Smooth muscle cell (in vitro differentiated cells): ENCODE measurements around the gene XYLT1. TPM values are rescaled to one million over a fixed set of nuclear protein-coding genes. Genes with fewer than 3 reads are reported as not detected.

Experiments
- DNase-seq: peaks from one replicate; lab custom pipeline; 2025; ENCODE audit not compliant: unreplicated experiment; lab: John Stamatoyannopoulos, UW
- H2AFZ ChIP-seq: fragments of 200-600 bp; sonication (generic); 2 replicates; pipeline ENCODE4 v1.6.0; 2016; ENCODE audit warnings: antibody characterized with exemption, low read depth, mild to moderate bottlenecking
- H3F3A ChIP-seq: fragments of 200-600 bp; sonication (generic); 2 replicates; pipeline ENCODE4 v1.6.0; 2017; ENCODE audit warnings: antibody characterized with exemption, low read depth
- H3K27ac ChIP-seq: fragments of 200-600 bp; sonication (generic); 2 replicates; pipeline ENCODE4 v1.5.1; 2016; ENCODE audit warnings: low read depth, mild to moderate bottlenecking
- H3K27me3 ChIP-seq: fragments of 200-600 bp; sonication (generic); 2 replicates; pipeline ENCODE4 v1.6.1; 2016; ENCODE audit warnings: low read depth, mild to moderate bottlenecking
- H3K36me3 ChIP-seq: fragments of 200-600 bp; sonication (generic); 2 replicates; pipeline ENCODE4 v1.5.1; 2016; ENCODE audit warnings: low read depth
- H3K4me1 ChIP-seq: fragments of 200-600 bp; sonication (generic); 2 replicates; pipeline ENCODE4 v1.5.1; 2016; ENCODE audit warnings: low read depth
- H3K4me2 ChIP-seq: fragments of 200-600 bp; sonication (generic); 2 replicates; pipeline ENCODE4 v1.6.0; 2016; ENCODE audit warnings: mild to moderate bottlenecking
- H3K4me3 ChIP-seq: fragments of 200-600 bp; sonication (generic); 2 replicates; pipeline ENCODE4 v1.5.1; 2016; ENCODE audit warnings: mild to moderate bottlenecking
- H3K79me2 ChIP-seq: fragments of 200-600 bp; sonication (generic); 2 replicates; pipeline ENCODE4 v1.6.0; 2016; ENCODE audit warnings: low read depth, mild to moderate bottlenecking
- H3K9ac ChIP-seq: fragments of 200-600 bp; sonication (generic); 2 replicates; pipeline ENCODE4 v1.6.0; 2016; ENCODE audit warnings: low read depth
- H3K9me3 ChIP-seq: fragments of 200-600 bp; sonication (generic); replicated peaks from 2 replicates; pipeline ENCODE4 v1.5.1; 2016; ENCODE audit warnings: low read depth
- H4K20me1 ChIP-seq: fragments of 200-600 bp; sonication (generic); 2 replicates; pipeline ENCODE4 v1.6.0; 2016; ENCODE audit warnings: low read depth
- WGBS: methylation state at CpG from one replicate; pipeline ENCODE4 v1.1.7; 2016; ENCODE audit warnings: low lambda C conversion rate; 5-methylcytosine and 5-hydroxymethylcytosine counted together
- polyA plus RNA-seq: library from polyadenylated mRNA; unstranded; fragments of >200 nt; fragmentation: Nextera tagmentation; extraction: Ambion mirVana; gene quantifications from 2 replicates; pipeline ENCODE4 v1.2.1, GENCODE V29; 2016
- total RNA-seq: library from RNA; depleted of rRNA; stranded (reverse); fragments of >200 nt; gene quantifications from 2 replicates; pipeline ENCODE4 v1.2.3, GENCODE V29; 2014
- TF ChIP-seq, protein P1 (sequence below): fragments of 200-600 bp; sonication (generic); IDR thresholded peaks from 2 replicates; pipeline ENCODE4 v1.5.1; 2017; ENCODE audit warnings: borderline replicate concordance, mild to moderate bottlenecking, antibody characterized with exemption; ENCODE audit not compliant: insufficient read depth, poor library complexity, severe bottlenecking

The XYLT1 gene
- total and polyA plus RNA-seq, 2 experiments from 2014 or later = 9.5 to 19.9 TPM

DNA sequence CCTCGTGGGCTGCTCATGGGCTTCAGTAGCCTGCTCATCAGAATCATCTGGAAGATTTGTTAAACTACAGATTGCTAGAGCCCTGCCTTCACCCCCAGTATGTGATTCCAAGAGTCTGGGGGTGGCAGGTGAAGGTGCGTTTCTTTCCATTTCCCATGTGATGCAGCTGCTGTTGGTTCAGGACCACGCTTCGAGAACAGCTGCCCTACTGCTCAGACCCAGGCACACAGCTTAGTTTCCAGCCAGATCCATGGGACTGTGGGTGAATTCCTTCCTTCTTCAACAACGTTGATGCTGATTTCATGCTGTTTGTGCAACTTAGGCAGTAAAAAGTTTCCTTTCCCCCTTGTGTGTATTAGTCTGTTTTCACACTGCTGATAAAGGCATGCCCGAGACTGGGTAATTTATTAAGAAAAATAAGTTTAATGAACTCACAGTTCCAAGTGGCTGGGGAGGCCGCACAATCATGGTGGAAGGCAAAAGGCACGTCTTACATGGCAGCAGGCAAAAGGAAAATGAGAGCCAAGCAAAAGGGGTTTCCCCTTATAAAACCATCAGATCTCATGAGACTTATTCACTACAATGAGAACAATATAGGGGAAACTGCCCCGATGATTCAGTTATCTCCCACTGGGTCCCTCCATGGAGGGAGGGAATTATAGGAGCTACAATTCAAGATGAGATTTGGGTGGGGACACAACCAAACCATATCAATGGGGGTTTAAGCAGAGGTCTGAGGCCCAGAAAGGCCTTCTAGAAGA, 159.2 kb downstream of the XYLT1 start:
- Histone ChIP-seq H3K27me3 (no peaks in the 10 kb centered on the region), H3K4me1 (peaks cover 5% of the 10 kb centered on the region), H3K9me3 (no peaks in the 10 kb centered on the region), H3K79me2 (peaks cover 6% of the 10 kb centered on the region), H3K9ac (no peak overlapping the region), H3K36me3 (no peaks in the 10 kb centered on the region), H3K27ac (no peak overlapping the region), H2AFZ (no peak overlapping the region), H3K4me2 (no peak overlapping the region), H3K4me3 (no peak overlapping the region), H3F3A (peaks cover 7% of the 10 kb centered on the region), H4K20me1 (peaks cover 88% of the 10 kb centered on the region)
- TF ChIP-seq, protein P1, sequence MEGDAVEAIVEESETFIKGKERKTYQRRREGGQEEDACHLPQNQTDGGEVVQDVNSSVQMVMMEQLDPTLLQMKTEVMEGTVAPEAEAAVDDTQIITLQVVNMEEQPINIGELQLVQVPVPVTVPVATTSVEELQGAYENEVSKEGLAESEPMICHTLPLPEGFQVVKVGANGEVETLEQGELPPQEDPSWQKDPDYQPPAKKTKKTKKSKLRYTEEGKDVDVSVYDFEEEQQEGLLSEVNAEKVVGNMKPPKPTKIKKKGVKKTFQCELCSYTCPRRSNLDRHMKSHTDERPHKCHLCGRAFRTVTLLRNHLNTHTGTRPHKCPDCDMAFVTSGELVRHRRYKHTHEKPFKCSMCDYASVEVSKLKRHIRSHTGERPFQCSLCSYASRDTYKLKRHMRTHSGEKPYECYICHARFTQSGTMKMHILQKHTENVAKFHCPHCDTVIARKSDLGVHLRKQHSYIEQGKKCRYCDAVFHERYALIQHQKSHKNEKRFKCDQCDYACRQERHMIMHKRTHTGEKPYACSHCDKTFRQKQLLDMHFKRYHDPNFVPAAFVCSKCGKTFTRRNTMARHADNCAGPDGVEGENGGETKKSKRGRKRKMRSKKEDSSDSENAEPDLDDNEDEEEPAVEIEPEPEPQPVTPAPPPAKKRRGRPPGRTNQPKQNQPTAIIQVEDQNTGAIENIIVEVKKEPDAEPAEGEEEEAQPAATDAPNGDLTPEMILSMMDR = no peak
- WGBS = 82% methylated on average over 9 of the region's 9 CpGs
- no peak for DNase-seq

DNA sequence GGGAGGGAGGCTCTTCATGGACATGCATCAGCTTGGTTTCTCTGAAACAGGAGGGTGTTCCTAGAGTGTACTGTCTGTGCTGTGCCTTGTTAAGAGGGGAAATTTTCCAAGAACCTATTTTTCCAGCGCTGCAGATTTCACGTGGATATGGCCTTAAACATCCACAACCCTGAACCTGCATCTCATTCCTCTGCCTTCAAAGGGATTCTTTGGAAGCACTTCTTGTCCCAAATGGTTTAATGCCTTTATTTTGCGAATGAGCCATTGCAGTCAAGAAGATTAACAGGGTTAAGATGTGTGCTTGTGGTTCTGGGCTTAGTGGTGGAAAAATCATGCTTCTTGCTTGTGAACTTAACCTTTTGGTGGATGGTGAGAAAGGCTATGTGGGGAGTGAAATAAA, 161.2 kb downstream of the XYLT1 start:
- DNase-seq = no peak
- Histone ChIP-seq H2AFZ (no peak overlapping the region), H3K9me3 (no peaks in the 10 kb centered on the region), H3F3A (peaks cover 4% of the 10 kb centered on the region), H3K9ac (no peak overlapping the region), H4K20me1 (peaks cover 81% of the 10 kb centered on the region), H3K36me3 (no peaks in the 10 kb centered on the region), H3K4me2 (no peak overlapping the region), H3K79me2 (no peaks in the 10 kb centered on the region), H3K4me1 (peaks cover 5% of the 10 kb centered on the region), H3K27ac (no peak overlapping the region), H3K27me3 (no peaks in the 10 kb centered on the region), H3K4me3 (no peak overlapping the region)
- TF ChIP-seq, protein P1 = no peak
- 43% methylated on average over 3 of the region's 3 CpGs for WGBS

DNA sequence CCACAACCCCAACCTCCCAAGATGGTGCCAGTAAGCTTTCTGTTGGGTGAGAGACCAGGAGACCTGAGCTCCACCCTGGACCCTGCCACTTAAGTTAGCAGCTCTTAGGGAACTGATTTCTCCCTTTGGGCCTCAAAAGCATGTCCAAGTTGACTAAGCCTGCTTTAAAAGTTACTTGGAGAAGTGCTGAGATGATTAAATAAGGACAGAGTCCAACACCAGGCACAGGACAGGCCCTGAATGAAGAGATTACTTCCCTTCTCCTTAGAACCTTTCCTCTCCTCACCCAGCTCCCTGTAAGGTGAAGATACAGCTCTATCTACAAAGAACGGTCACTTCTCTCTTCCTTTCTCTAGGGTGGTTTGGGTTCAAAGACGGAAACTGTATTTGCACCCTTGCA, 162.6 kb downstream of the XYLT1 start:
- H3K9me3 ChIP-seq = no peaks in the 10 kb centered on the region
- H3F3A ChIP-seq = no peaks in the 10 kb centered on the region
- H3K79me2 ChIP-seq = no peaks in the 10 kb centered on the region
- H4K20me1 ChIP-seq = peaks cover 82% of the 10 kb centered on the region
- no peak overlapping the region for H3K4me3 ChIP-seq
- TF ChIP-seq, protein P1 = no peak
- H3K36me3 ChIP-seq = no peaks in the 10 kb centered on the region
- H3K4me2 ChIP-seq = no peak overlapping the region
- peaks cover 5% of the 10 kb centered on the region for H3K4me1 ChIP-seq
- H3K27me3 ChIP-seq = no peaks in the 10 kb centered on the region
- H3K27ac ChIP-seq = no peak overlapping the region
- no peak for DNase-seq
- H2AFZ ChIP-seq = no peak overlapping the region
- WGBS = 95% methylated on average over 2 of the region's 2 CpGs
- no peak overlapping the region for H3K9ac ChIP-seq

DNA sequence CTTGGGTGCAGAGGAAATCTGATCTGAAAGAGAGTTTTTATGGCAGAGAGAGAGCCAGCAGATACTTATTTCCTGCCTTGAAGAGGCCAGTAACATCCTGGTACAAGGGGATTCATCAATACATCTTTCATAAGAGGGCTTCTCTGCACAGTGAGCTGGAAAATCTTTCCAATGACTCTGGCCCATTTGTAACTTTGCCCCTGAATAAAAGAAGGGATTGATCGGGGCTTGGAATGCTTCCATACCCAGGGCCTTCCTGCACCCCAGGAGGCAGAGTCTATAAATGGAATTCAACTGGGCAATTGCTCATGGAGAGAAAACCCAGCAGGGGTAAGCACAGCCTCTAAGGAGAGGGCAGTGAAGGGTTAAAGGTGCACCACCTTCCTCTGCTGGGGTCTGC, 163.3 kb downstream of the XYLT1 start:
- H3F3A ChIP-seq = no peaks in the 10 kb centered on the region
- H2AFZ ChIP-seq = no peak overlapping the region
- H4K20me1 ChIP-seq = peaks cover 79% of the 10 kb centered on the region
- no peak for DNase-seq
- H3K27ac ChIP-seq = no peak overlapping the region
- no peaks in the 10 kb centered on the region for H3K4me1 ChIP-seq
- no peaks in the 10 kb centered on the region for H3K27me3 ChIP-seq
- H3K9ac ChIP-seq = no peak overlapping the region
- H3K36me3 ChIP-seq = no peaks in the 10 kb centered on the region
- WGBS = 100% methylated on average over 1 of the region's 1 CpG
- no peak overlapping the region for H3K4me2 ChIP-seq
- TF ChIP-seq, protein P1 = no peak
- no peaks in the 10 kb centered on the region for H3K9me3 ChIP-seq
- no peaks in the 10 kb centered on the region for H3K79me2 ChIP-seq
- H3K4me3 ChIP-seq = no peak overlapping the region
